Lung (tissue), 12 donors: Measurements from ENCODE around the gene PTCD2. TPM values are rescaled to one million over a fixed set of nuclear protein-coding genes. Genes with fewer than 3 reads are reported as not detected.

Experiments used
- ATAC-seq: fragments of 200-7000 bp; cut with Tn5 transposase; one replicate; pipeline ENCODE4 v1.9.1; 2020; ENCODE audit warnings: moderate number of reproducible peaks; ENCODE audit not compliant: insufficient read depth, low FRiP score
- DNase-seq, 3 donors: peaks; one replicate each; pipeline ENCODE4 v3.0.0-alpha.2; 2013 to 2017
- H3K27ac ChIP-seq, 2 donors: one replicate each; pipeline ENCODE4 v1.5.1; 2013; ENCODE audit warnings: mild to moderate bottlenecking in 2 of 2, moderate library complexity in 2 of 2, control low read depth in 1 of 2, inconsistent platforms in 1 of 2, low read depth in 1 of 2, low read length in 1 of 2
- H3K27me3 ChIP-seq, 3 donors: one replicate each; pipeline ENCODE4 v1.5.1; 2013; ENCODE audit warnings: low read length in 2 of 3; ENCODE audit not compliant: control insufficient read depth in 3 of 3, insufficient read depth in 3 of 3
- H3K36me3 ChIP-seq, 4 donors: one replicate each; pipeline ENCODE4 v1.5.1; 2013; ENCODE audit warnings: low read length in 4 of 4, mild to moderate bottlenecking in 1 of 4, moderate library complexity in 1 of 4; ENCODE audit not compliant: control insufficient read depth in 4 of 4, insufficient read depth in 4 of 4
- H3K4me1 ChIP-seq, 5 donors: one replicate each; pipeline ENCODE4 v1.5.1; 2013; ENCODE audit warnings: low read length in 5 of 5, mild to moderate bottlenecking in 2 of 5, moderate library complexity in 1 of 5; ENCODE audit not compliant: control insufficient read depth in 5 of 5, insufficient read depth in 5 of 5
- H3K4me3 ChIP-seq: one replicate; pipeline ENCODE4 v1.5.1; 2013; ENCODE audit warnings: mild to moderate bottlenecking, control low read depth, moderate library complexity
- H3K9ac ChIP-seq, 2 donors: one replicate each; pipeline ENCODE4 v1.5.1; 2013; ENCODE audit warnings: low read length in 2 of 2, control low read depth in 1 of 2; ENCODE audit not compliant: insufficient read depth in 1 of 2
- H3K9me3 ChIP-seq, 4 donors: one replicate each; pipeline ENCODE4 v1.5.1; 2013; ENCODE audit warnings: low read length in 3 of 4, mild to moderate bottlenecking in 1 of 4, moderate library complexity in 1 of 4; ENCODE audit not compliant: control insufficient read depth in 4 of 4, insufficient read depth in 3 of 4
- WGBS, 2 donors: extraction: QIAGEN DNeasy Blood & Tissue Kit; methylation state at CpG; one replicate each; pipeline ENCODE4 v1.1.7; 2013; 5-methylcytosine and 5-hydroxymethylcytosine counted together
- polyA plus RNA-seq, 2 donors: library from polyadenylated mRNA; stranded (reverse); fragments of 200-250 nt; gene quantifications; one replicate each; pipeline ENCODE4 v1.2.1, GENCODE V29; 2013
- total RNA-seq, 2 donors: library from RNA; depleted of rRNA in 1 of 2; stranded (reverse); fragments of >200 nt in 1 of 2; gene quantifications; one replicate each; pipeline ENCODE4 v1.2.1, GENCODE V29; 2014 to 2021
- TF ChIP-seq, protein P1 (sequence below): IDR thresholded peaks from 2 replicates; pipeline ENCODE4 v1.5.1; 2012; ENCODE audit warnings: mild to moderate bottlenecking; ENCODE audit errors: control extremely low read depth, extremely low read depth
- donor health status: control.
- donor health status: control.
- donor health status: Bipolar disorder and iron deficiency.
- donor health status: healthy.
- donor health status: DM: yes; HTN: yes; CAD: no.

The PTCD2 gene
- total and polyA plus RNA-seq, 4 donors: 1.9 to 12.0 (median 6.3) TPM

- Histone ChIP-seq H3K9ac (no peak overlapping the region), H3K9me3 (no peaks in the 10 kb centered on the region), H3K27ac (no peak overlapping the region), H3K36me3 (peaks cover 10 to 22% (median 14%) of the 10 kb centered on the region in 4 donors), H3K4me1 (no peaks in the 10 kb centered on the region), H3K4me3 (no peak overlapping the region), H3K27me3 (no peaks in the 10 kb centered on the region)
- DNase-seq: no peak
- WGBS, 2 donors: 97 to 100% methylated on average over 1 of the region's 1 CpG
- TF ChIP-seq, protein P1, sequence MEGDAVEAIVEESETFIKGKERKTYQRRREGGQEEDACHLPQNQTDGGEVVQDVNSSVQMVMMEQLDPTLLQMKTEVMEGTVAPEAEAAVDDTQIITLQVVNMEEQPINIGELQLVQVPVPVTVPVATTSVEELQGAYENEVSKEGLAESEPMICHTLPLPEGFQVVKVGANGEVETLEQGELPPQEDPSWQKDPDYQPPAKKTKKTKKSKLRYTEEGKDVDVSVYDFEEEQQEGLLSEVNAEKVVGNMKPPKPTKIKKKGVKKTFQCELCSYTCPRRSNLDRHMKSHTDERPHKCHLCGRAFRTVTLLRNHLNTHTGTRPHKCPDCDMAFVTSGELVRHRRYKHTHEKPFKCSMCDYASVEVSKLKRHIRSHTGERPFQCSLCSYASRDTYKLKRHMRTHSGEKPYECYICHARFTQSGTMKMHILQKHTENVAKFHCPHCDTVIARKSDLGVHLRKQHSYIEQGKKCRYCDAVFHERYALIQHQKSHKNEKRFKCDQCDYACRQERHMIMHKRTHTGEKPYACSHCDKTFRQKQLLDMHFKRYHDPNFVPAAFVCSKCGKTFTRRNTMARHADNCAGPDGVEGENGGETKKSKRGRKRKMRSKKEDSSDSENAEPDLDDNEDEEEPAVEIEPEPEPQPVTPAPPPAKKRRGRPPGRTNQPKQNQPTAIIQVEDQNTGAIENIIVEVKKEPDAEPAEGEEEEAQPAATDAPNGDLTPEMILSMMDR: no peak
- no peak for ATAC-seq
Observed at GRCh38 chr5:72359886-72360285, 39.7 kb downstream of the PTCD2 start.

DNA sequence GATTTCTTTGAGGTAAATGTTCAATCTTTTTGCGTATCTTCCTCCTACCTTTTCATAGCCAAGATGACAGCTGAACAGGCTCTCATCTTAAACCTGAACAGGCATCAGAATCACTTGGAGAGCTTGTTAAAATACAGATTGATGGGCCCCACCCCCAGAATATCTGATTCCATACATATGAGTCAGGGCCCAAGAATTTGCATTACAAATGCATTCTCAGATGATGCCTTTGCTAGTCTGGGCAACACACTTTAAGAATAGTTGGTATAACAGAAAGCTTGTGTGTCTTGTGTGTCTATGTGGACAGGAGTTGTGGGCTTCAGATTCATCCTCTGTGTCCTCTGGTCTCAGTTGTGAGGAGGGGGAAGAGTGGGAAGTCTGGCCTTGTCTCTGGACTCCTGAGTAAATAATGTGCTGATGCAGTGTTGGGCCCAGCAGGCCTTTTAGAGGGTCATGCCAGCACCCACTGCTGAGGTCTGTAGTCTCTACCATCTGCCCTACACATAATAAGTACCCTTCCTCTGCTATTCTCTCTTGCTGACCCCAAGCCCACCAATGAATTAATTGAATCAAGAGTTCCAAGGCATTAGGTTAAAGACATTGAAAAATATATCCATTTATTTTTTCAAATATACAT lies 43.1 kb downstream of the PTCD2 start:
- Histone ChIP-seq H3K9me3 (no peaks in the 10 kb centered on the region), H3K27me3 (no peaks in the 10 kb centered on the region), H3K9ac (no peak overlapping the region), H3K4me1 (peaks cover 0 to 4% (median 0%) of the 10 kb centered on the region in 5 donors), H3K36me3 (peaks cover 10 to 20% (median 13%) of the 10 kb centered on the region in 4 donors), H3K27ac (no peak overlapping the region), H3K4me3 (no peak overlapping the region)
- WGBS, 2 donors: 90 to 97% methylated on average over 1 of the region's 1 CpG
- TF ChIP-seq, protein P1: no peak
- no peak for DNase-seq
- no peak for ATAC-seq

GRCh38 chr5:72364171-72364570 lies 44.0 kb downstream of the PTCD2 start:
- Histone ChIP-seq H3K27me3 (no peaks in the 10 kb centered on the region), H3K36me3 (peaks cover 8 to 16% (median 11%) of the 10 kb centered on the region in 4 donors), H3K4me3 (no peak overlapping the region), H3K27ac (no peak overlapping the region), H3K9me3 (no peaks in the 10 kb centered on the region), H3K9ac (no peak overlapping the region), H3K4me1 (peaks cover 0 to 4% (median 0%) of the 10 kb centered on the region in 5 donors)
- no peak for DNase-seq
- ATAC-seq: no peak
- 96% methylated on average over 1 of the region's 1 CpG for WGBS, 2 donors
- TF ChIP-seq, protein P1: no peak

DNA sequence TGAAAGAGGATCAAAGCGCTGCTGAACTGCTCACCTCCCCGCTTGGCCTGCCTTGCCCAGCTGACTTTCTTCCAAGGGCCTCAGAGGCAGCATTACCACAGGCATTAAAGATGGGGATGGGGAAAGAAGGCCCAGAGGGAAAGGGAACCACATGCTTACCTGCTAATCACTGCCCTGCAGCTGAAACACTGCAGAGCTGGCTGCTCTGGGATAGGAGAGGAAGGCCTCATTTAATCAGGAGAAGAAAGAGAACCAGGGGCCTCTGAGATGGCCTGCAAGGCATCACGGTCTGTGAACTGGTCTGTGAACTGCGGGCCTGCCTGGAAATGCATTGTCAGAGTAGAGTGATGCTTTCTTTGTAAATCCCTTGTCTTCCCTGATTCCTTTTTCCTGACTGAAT lies 44.8 kb downstream of the PTCD2 start:
- H3K27ac ChIP-seq: no peak overlapping the region
- H3K4me3 ChIP-seq: no peak overlapping the region
- TF ChIP-seq, protein P1: no peak
- H3K27me3 ChIP-seq: no peaks in the 10 kb centered on the region
- peaks cover 0 to 4% (median 0%) of the 10 kb centered on the region in 5 donors for H3K4me1 ChIP-seq
- no peaks in the 10 kb centered on the region for H3K9me3 ChIP-seq
- WGBS, 2 donors: 96 to 99% methylated on average over 4 of the region's 4 CpGs
- no peak overlapping the region for H3K9ac ChIP-seq
- DNase-seq: no peak
- no peak for ATAC-seq
- H3K36me3 ChIP-seq: peaks cover 5 to 11% (median 8%) of the 10 kb centered on the region in 4 donors
